ENCODE data around the gene POU2F2.

DNA sequence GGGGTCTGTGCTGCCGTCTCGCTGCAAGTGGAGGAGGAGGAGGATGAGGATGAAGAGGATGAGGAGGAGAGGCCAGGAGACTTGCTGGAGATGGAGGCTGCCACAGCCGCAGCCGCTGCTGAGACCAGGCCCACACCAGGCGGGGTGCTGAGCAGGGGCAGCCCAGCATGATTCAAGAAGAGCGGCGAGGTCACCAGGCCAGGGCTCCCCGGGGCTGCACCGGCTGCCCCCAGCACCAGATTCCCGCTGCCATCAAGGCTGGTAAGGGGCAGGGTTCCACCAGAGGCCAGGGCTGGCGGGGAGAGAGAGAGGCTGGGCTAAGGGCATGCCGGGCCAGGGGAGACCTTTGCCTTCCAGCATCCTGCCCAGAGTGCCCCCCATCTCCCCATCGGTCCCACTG, 40.9 kb downstream of the POU2F2 start:
- no peak for TF ChIP-seq ZFP30 (CRISPR knock-in tag; IDR thresholded peaks at IDR 0.05)
- no peak for TF ChIP-seq TOX (CRISPR knock-in tag; IDR thresholded peaks at IDR 0.05; ENCODE audit: borderline replicate concordance)
- no peak for TF ChIP-seq ISL1 (CRISPR knock-in tag; IDR thresholded peaks at IDR 0.05)
- TF ChIP-seq ZNF565 (CRISPR knock-in tag; conservative IDR thresholded peaks at IDR 0.05; ENCODE audit: low read depth): no peak
- TF ChIP-seq, protein P1, sequence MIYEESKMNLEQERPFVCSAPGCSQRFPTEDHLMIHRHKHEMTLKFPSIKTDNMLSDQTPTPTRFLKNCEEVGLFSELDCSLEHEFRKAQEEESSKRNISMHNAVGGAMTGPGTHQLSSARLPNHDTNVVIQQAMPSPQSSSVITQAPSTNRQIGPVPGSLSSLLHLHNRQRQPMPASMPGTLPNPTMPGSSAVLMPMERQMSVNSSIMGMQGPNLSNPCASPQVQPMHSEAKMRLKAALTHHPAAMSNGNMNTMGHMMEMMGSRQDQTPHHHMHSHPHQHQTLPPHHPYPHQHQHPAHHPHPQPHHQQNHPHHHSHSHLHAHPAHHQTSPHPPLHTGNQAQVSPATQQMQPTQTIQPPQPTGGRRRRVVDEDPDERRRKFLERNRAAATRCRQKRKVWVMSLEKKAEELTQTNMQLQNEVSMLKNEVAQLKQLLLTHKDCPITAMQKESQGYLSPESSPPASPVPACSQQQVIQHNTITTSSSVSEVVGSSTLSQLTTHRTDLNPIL (CRISPR knock-in tag; IDR thresholded peaks at IDR 0.05; ENCODE audit: low read depth): no peak
- no peak for TF ChIP-seq SNAI2 (CRISPR knock-in tag; IDR thresholded peaks at IDR 0.05)
- TF ChIP-seq ZFP3 (CRISPR knock-in tag; IDR thresholded peaks at IDR 0.05): no peak
- TF ChIP-seq CSDC2 (CRISPR knock-in tag; IDR thresholded peaks at IDR 0.05): no peak
- no peak for TF ChIP-seq PPARA (CRISPR knock-in tag; IDR thresholded peaks at IDR 0.05; ENCODE audit: borderline replicate concordance)
- TF ChIP-seq RARB (CRISPR knock-in tag; IDR thresholded peaks at IDR 0.05): no peak
- TF ChIP-seq, protein P2, sequence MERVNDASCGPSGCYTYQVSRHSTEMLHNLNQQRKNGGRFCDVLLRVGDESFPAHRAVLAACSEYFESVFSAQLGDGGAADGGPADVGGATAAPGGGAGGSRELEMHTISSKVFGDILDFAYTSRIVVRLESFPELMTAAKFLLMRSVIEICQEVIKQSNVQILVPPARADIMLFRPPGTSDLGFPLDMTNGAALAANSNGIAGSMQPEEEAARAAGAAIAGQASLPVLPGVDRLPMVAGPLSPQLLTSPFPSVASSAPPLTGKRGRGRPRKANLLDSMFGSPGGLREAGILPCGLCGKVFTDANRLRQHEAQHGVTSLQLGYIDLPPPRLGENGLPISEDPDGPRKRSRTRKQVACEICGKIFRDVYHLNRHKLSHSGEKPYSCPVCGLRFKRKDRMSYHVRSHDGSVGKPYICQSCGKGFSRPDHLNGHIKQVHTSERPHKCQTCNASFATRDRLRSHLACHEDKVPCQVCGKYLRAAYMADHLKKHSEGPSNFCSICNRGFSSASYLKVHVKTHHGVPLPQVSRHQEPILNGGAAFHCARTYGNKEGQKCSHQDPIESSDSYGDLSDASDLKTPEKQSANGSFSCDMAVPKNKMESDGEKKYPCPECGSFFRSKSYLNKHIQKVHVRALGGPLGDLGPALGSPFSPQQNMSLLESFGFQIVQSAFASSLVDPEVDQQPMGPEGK (CRISPR knock-in tag; IDR thresholded peaks at IDR 0.05; ENCODE audit: borderline replicate concordance): no peak
- TF ChIP-seq, protein P3, sequence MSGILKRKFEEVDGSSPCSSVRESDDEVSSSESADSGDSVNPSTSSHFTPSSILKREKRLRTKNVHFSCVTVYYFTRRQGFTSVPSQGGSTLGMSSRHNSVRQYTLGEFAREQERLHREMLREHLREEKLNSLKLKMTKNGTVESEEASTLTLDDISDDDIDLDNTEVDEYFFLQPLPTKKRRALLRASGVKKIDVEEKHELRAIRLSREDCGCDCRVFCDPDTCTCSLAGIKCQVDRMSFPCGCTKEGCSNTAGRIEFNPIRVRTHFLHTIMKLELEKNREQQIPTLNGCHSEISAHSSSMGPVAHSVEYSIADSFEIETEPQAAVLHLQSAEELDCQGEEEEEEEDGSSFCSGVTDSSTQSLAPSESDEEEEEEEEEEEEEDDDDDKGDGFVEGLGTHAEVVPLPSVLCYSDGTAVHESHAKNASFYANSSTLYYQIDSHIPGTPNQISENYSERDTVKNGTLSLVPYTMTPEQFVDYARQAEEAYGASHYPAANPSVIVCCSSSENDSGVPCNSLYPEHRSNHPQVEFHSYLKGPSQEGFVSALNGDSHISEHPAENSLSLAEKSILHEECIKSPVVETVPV (CRISPR knock-in tag; IDR thresholded peaks at IDR 0.05): no peak
- TF ChIP-seq, protein P4, sequence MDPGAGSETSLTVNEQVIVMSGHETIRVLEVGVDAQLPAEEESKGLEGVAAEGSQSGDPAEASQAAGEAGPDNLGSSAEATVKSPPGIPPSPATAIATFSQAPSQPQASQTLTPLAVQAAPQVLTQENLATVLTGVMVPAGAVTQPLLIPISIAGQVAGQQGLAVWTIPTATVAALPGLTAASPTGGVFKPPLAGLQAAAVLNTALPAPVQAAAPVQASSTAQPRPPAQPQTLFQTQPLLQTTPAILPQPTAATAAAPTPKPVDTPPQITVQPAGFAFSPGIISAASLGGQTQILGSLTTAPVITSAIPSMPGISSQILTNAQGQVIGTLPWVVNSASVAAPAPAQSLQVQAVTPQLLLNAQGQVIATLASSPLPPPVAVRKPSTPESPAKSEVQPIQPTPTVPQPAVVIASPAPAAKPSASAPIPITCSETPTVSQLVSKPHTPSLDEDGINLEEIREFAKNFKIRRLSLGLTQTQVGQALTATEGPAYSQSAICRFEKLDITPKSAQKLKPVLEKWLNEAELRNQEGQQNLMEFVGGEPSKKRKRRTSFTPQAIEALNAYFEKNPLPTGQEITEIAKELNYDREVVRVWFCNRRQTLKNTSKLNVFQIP (CRISPR knock-in tag; IDR thresholded peaks at IDR 0.05; ENCODE audit: borderline replicate concordance, low read depth): no peak
